HepG2 (cell line): ENCODE measurements around the gene CDKL5. TPM values are rescaled to one million over a fixed set of nuclear protein-coding genes. Genes with fewer than 3 reads are reported as not detected.
A peak's percentile ranks its signal among the peaks of the same experiment; 100 is the strongest.

Source experiments
- ATAC-seq: fragments of 200-7000 bp; cut with Tn5 transposase; 3 replicates; pipeline ENCODE4 v1.9.1; 2020; ENCODE audit warnings: mild to moderate bottlenecking, moderate library complexity
- BruUV-seq: library from RNA; stranded (reverse); fragments of 400-500 nt; replicated peaks from 2 replicates; lab custom pipeline; 2021; lab: Mats Ljungman, UMichigan
- CTCF ChIA-PET: fragments of 300-600 bp; formaldehyde crosslinking; extraction: SDS; loops from one replicate; lab custom pipeline; 2021; ENCODE audit warnings: low total read pairs, inconsistent platforms, low intra/inter-chr PET ratio; lab: Yijun Ruan, JAX
- POLR2A ChIA-PET: fragments of 350-600 bp; sonication (Branson Sonifier 250); formaldehyde crosslinking; loops from one replicate; lab custom pipeline; 2020; ENCODE audit warnings: antibody characterized with exemption, inconsistent platforms; lab: Yijun Ruan, JAX
- DNase-seq: peaks from one replicate; pipeline ENCODE4 v3.0.0-alpha.2; 2015; ENCODE audit warnings: low spot score
- FAIRE-seq: peaks from 3 replicates; lab custom pipeline; 2011; peaks lifted over from hg19 to GRCh38; lab: Jason Lieb, UNC
- H2AFZ ChIP-seq: one replicate; pipeline ENCODE4 v1.6.1; 2011; ENCODE audit warnings: low read length, inconsistent platforms
- H3K27ac ChIP-seq: fragments of 300-600 bp; 3 replicates; pipeline ENCODE4 v1.8.0; 2011; ENCODE audit warnings: mixed run types, mild to moderate bottlenecking, mixed read lengths, low read length, inconsistent platforms; ENCODE audit not compliant: insufficient read depth; ENCODE audit errors: extremely low read length
- H3K27me3 ChIP-seq, 2 experiments: fragments of 200-600 bp in 1 of 2; 2 replicates in 1 of 2; 3 replicates in 1 of 2; pipeline versions ENCODE4 v1.6.0 to v1.8.0; 2011; ENCODE audit warnings: low read length in 2 of 2, mild to moderate bottlenecking in 2 of 2, moderate library complexity in 2 of 2, inconsistent platforms in 1 of 2; ENCODE audit not compliant: insufficient read depth in 2 of 2, control insufficient read depth in 1 of 2
- H3K36me3 ChIP-seq, 2 experiments: fragments of 200-600 bp in 1 of 2; replicated peaks in 1 of 2; 2 replicates in 1 of 2; 3 replicates in 1 of 2; pipeline versions ENCODE4 v1.5.1 to v1.8.0; 2011; ENCODE audit warnings: low read length in 2 of 2, inconsistent platforms in 1 of 2; ENCODE audit not compliant: insufficient read depth in 2 of 2, control insufficient read depth in 1 of 2
- H3K4me1 ChIP-seq: 2 replicates; pipeline ENCODE4 v1.5.1; 2012; ENCODE audit warnings: low read length, inconsistent platforms; ENCODE audit not compliant: insufficient read depth
- H3K4me2 ChIP-seq: 2 replicates; pipeline ENCODE4 v1.6.0; 2011; ENCODE audit warnings: low read depth, low read length, inconsistent platforms
- H3K4me3 ChIP-seq, 3 experiments: fragments of 200-600 bp in 1 of 3; sonication (generic), shearing (Covaris generic) in 1 of 3; replicated peaks in 1 of 3; 2 replicates each; pipeline ENCODE4 v1.5.1; 2011 to 2016; ENCODE audit warnings: low read length in 3 of 3, inconsistent platforms in 2 of 3, low read depth in 2 of 3, mild to moderate bottlenecking in 2 of 3, control low read depth in 1 of 3, mixed read lengths in 1 of 3; ENCODE audit not compliant: insufficient read depth in 1 of 3
- H3K79me2 ChIP-seq: one replicate; pipeline ENCODE4 v1.6.1; 2011; ENCODE audit warnings: low read length, inconsistent platforms; ENCODE audit not compliant: insufficient read depth
- H3K9ac ChIP-seq: 2 replicates; pipeline ENCODE4 v1.6.0; 2011; ENCODE audit warnings: mild to moderate bottlenecking, low read depth, low read length, inconsistent platforms; ENCODE audit not compliant: insufficient read depth
- H3K9me3 ChIP-seq: 2 replicates; pipeline ENCODE4 v1.5.1; 2012; ENCODE audit warnings: mild to moderate bottlenecking, low read length
- H4K20me1 ChIP-seq: 2 replicates; pipeline ENCODE4 v1.6.0; 2011; ENCODE audit warnings: inconsistent platforms, mild to moderate bottlenecking, low read length, moderate library complexity; ENCODE audit not compliant: insufficient read depth
- CCDC6 ChIP-seq: sonication (generic); formaldehyde crosslinking; IDR thresholded peaks from 2 replicates; pipeline ENCODE4 v1.8.1; 2022; ENCODE audit warnings: mild to moderate bottlenecking, missing genetic modification reagents, moderate library complexity
- FOXK2 ChIP-seq: fragments of 450-650 bp; IDR thresholded peaks from 2 replicates; pipeline ENCODE4 v1.6.1; 2016
- MEIS1 ChIP-seq: sonication (generic); formaldehyde crosslinking; IDR thresholded peaks from 2 replicates; pipeline ENCODE4 v1.9.0; 2021; ENCODE audit warnings: mild to moderate bottlenecking, missing genetic modification reagents, moderate library complexity, borderline replicate concordance
- MTA1 ChIP-seq: sonication (generic); formaldehyde crosslinking; IDR thresholded peaks from 2 replicates; pipeline ENCODE4 v1.4.0; 2020; ENCODE audit warnings: missing genetic modification reagents, mild to moderate bottlenecking, borderline replicate concordance
- MZF1 ChIP-seq: sonication (generic); formaldehyde crosslinking; IDR thresholded peaks from 2 replicates; pipeline ENCODE4 v1.8.1; 2023; ENCODE audit warnings: mild to moderate bottlenecking, missing genetic modification reagents, borderline replicate concordance
- NCOA2 ChIP-seq: sonication (generic); formaldehyde crosslinking; IDR thresholded peaks from 2 replicates; pipeline ENCODE4 v1.8.0; 2022; ENCODE audit warnings: inconsistent platforms
- PCBP1 ChIP-seq: fragments of 200-400 bp; formaldehyde crosslinking; IDR thresholded peaks from 2 replicates; pipeline ENCODE4 v1.6.1; 2017; ENCODE audit warnings: mild to moderate bottlenecking, low read depth, low read length, borderline replicate concordance
- RELA ChIP-seq: sonication (generic); formaldehyde crosslinking; IDR thresholded peaks from 2 replicates; pipeline ENCODE4 v1.4.0; 2020; ENCODE audit warnings: missing genetic modification reagents
- SOX6 ChIP-seq, 2 experiments: fragments of 450-650 bp in 1 of 2; sonication (generic) in 1 of 2; formaldehyde crosslinking in 1 of 2; IDR thresholded peaks; 2 replicates each; pipeline versions ENCODE4 v1.4.0 to v1.6.1; 2017 to 2020; ENCODE audit warnings: antibody characterized with exemption in 1 of 2, mild to moderate bottlenecking in 1 of 2, missing genetic modification reagents in 1 of 2
- TCF7 ChIP-seq: sonication (generic); IDR thresholded peaks from 2 replicates; pipeline ENCODE4 v1.6.1; 2016; ENCODE audit warnings: antibody characterized with exemption, low read depth
- ZNF136 ChIP-seq: sonication (generic); formaldehyde crosslinking; IDR thresholded peaks from 2 replicates; pipeline ENCODE4 v1.8.1; 2022; ENCODE audit warnings: low read depth, mild to moderate bottlenecking, moderate library complexity, missing genetic modification reagents
- ZNF260 ChIP-seq: sonication (generic); formaldehyde crosslinking; IDR thresholded peaks from 2 replicates; pipeline ENCODE4 v1.4.0; 2020; ENCODE audit warnings: missing genetic modification reagents, low read depth, mild to moderate bottlenecking, borderline replicate concordance
- ZNF562 ChIP-seq: sonication (generic); formaldehyde crosslinking; IDR thresholded peaks from 2 replicates; pipeline ENCODE4 v1.8.0; 2022; ENCODE audit warnings: missing genetic modification reagents, borderline replicate concordance
- ZNF660 ChIP-seq: sonication (generic); formaldehyde crosslinking; IDR thresholded peaks from 2 replicates; pipeline ENCODE4 v1.5.1; 2020; ENCODE audit warnings: mild to moderate bottlenecking, low read depth, missing genetic modification reagents, borderline replicate concordance
- ZNF839 ChIP-seq: sonication (generic); formaldehyde crosslinking; IDR thresholded peaks from 2 replicates; pipeline ENCODE4 v1.4.0; 2020; ENCODE audit warnings: missing genetic modification reagents, mild to moderate bottlenecking, borderline replicate concordance
- ZSCAN12 ChIP-seq: sonication (generic); formaldehyde crosslinking; IDR thresholded peaks from 2 replicates; pipeline ENCODE4 v1.9.0; 2021; ENCODE audit warnings: mild to moderate bottlenecking, missing genetic modification reagents
- whole genome bisulfite sequencing: methylation state at CpG from one replicate; pipeline ENCODE4 v1.1.6; 2017; ENCODE audit warnings: low lambda C conversion rate; 5-methylcytosine and 5-hydroxymethylcytosine counted together
- in situ Hi-C: cut with HindIII; loops from 2 replicates; pipeline ENCODE4 v1.10.0; 2017; ENCODE audit warnings: low pct_unique_long_range_greater_than_20kb; ENCODE audit not compliant: extremely low pct_ligation_motif_present
- intact Hi-C: fragments of 100-400 bp; cut with micrococcal nuclease; formaldehyde crosslinking; loops from one replicate; pipeline ENCODE4 v1.10.0; 2022; ENCODE audit not compliant: unreplicated experiment
- polyA plus RNA-seq, 8 experiments: library from polyadenylated mRNA; depleted of rRNA in 3 of 8; stranded (reverse) in 7 of 8; unstranded in 1 of 8; fragments of >200 nt; fragmentation: Illumina TruSeq in 4 of 8; extraction: Trizol in 4 of 8; gene quantifications; 2 replicates each; pipeline versions ENCODE4 v1.2.1 to v1.2.3, GENCODE V29; 2011 to 2016; ENCODE audit warnings: low read depth in 4 of 8, missing spikeins in 1 of 8, mixed read lengths in 1 of 8; ENCODE audit not compliant: insufficient read depth in 1 of 8
- total RNA-seq, 5 experiments: library from RNA; depleted of rRNA; stranded (reverse); fragments of >200 nt; fragmentation: Illumina TruSeq; extraction: Trizol; gene quantifications; 2 replicates each; pipeline ENCODE4 v1.2.3, GENCODE V29; 2016; ENCODE audit warnings: low read depth in 1 of 5
- TF ChIP-seq, protein P1 (sequence below): sonication (generic); formaldehyde crosslinking; IDR thresholded peaks from 2 replicates; pipeline ENCODE4 v1.4.0; 2020; ENCODE audit warnings: missing genetic modification reagents
- TF ChIP-seq, protein P2 (sequence below): sonication (generic); formaldehyde crosslinking; IDR thresholded peaks from 2 replicates; pipeline ENCODE4 v1.8.1; 2023; ENCODE audit warnings: mild to moderate bottlenecking, missing genetic modification reagents
- TF ChIP-seq, protein P3 (sequence below): sonication (generic); formaldehyde crosslinking; conservative IDR thresholded peaks from 2 replicates; pipeline ENCODE4 v1.4.0; 2020; ENCODE audit warnings: missing genetic modification reagents

The CDKL5 gene
- total and polyA plus RNA-seq, 2 of the 13 experiments (the other 11 are each of a cell fraction or from before 2014, with no cell fraction given) = 2.8 to 7.0 TPM

DNA sequence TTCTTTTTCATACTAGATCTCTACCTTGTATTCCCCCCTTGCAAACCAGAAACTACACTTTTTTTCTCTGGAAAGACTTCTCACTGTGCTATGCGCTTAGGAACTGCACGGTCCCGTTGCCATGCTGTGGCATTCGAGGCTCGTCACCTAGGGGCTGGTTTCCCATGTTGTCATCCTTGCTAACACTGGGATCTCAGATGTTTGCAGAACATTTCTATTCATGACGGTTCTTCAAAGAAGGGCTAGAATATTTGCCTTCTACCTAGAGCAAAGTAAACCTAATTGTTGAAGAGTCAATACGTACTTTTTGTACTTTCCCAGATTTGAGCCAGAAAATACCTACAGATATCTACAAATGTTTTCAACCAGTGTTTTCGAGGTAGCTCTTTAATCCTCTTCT is 205.5 kb downstream of the CDKL5 start:
- intact Hi-C loops (loop anchor here (5.0 kb wide), 1 partner anchor 41 kb away; the partner anchor contains the start of gene RS1), in situ Hi-C loops (no loop called here)
- Histone ChIP-seq H3K4me1 (peaks cover 35% of the 10 kb centered on the region), H3K9me3 (no peaks in the 10 kb centered on the region), H3K9ac (peak overlapping the region; percentile 43; the same call in 1 of the 2 replicates), H3K79me2 (no peaks in the 10 kb centered on the region), H4K20me1 (no peaks in the 10 kb centered on the region), H3K4me3 (no peak overlapping the region), H2AFZ (no peak overlapping the region), H3K4me2 (0 out of 2 replicates have a peak overlapping the region, but pooled peaks have one; percentile 18), H3K27me3 (no peaks in the 10 kb centered on the region), H3K36me3 (peaks cover 0 to 4% of the 10 kb centered on the region in 2 experiments; a peak in 2 of 5 replicates), H3K27ac (peak overlapping the region; percentile 51)
- WGBS = 15% methylated on average over 8 of the region's 8 CpGs
- CTCF ChIA-PET = no interaction called here
- no TSS peak for BruUV-seq
- DNase-seq (peak; percentile 89), FAIRE-seq (peak; percentile 34), ATAC-seq (peak; percentile 92)
- POLR2A ChIA-PET = interaction anchor here (0.9 to 1.0 kb wide), 2 partner anchors 41 to 45 kb away, joined by 3 to 4 read pairs; partner anchors contain the start of gene RS1
- no peak for TF ChIP-seq RELA (CRISPR knock-in tag)
- no peak for TF ChIP-seq ZNF562
- no peak for TF ChIP-seq CCDC6 (CRISPR knock-in tag)
- TF ChIP-seq ZNF260 (CRISPR knock-in tag) = no peak
- TF ChIP-seq PCBP1 = no peak
- TF ChIP-seq FOXK2 = 0 out of 2 replicates have a peak, but pooled peaks have one; percentile 12
- no peak for TF ChIP-seq MEIS1 (CRISPR knock-in tag)
- TF ChIP-seq, protein P1, sequence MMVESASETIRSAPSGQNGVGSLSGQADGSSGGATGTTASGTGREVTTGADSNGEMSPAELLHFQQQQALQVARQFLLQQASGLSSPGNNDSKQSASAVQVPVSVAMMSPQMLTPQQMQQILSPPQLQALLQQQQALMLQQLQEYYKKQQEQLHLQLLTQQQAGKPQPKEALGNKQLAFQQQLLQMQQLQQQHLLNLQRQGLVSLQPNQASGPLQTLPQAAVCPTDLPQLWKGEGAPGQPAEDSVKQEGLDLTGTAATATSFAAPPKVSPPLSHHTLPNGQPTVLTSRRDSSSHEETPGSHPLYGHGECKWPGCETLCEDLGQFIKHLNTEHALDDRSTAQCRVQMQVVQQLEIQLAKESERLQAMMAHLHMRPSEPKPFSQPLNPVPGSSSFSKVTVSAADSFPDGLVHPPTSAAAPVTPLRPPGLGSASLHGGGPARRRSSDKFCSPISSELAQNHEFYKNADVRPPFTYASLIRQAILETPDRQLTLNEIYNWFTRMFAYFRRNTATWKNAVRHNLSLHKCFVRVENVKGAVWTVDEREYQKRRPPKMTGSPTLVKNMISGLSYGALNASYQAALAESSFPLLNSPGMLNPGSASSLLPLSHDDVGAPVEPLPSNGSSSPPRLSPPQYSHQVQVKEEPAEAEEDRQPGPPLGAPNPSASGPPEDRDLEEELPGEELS (CRISPR knock-in tag) = peak; percentile 22; the same call in 1 of the 2 replicates
- no peak for TF ChIP-seq MZF1 (CRISPR knock-in tag)
- no peak for TF ChIP-seq ZNF839 (CRISPR knock-in tag)
- no peak for TF ChIP-seq ZNF136 (CRISPR knock-in tag)
- no peak for TF ChIP-seq ZSCAN12
- TF ChIP-seq NCOA2 = peak; percentile 54
- TF ChIP-seq, protein P2, sequence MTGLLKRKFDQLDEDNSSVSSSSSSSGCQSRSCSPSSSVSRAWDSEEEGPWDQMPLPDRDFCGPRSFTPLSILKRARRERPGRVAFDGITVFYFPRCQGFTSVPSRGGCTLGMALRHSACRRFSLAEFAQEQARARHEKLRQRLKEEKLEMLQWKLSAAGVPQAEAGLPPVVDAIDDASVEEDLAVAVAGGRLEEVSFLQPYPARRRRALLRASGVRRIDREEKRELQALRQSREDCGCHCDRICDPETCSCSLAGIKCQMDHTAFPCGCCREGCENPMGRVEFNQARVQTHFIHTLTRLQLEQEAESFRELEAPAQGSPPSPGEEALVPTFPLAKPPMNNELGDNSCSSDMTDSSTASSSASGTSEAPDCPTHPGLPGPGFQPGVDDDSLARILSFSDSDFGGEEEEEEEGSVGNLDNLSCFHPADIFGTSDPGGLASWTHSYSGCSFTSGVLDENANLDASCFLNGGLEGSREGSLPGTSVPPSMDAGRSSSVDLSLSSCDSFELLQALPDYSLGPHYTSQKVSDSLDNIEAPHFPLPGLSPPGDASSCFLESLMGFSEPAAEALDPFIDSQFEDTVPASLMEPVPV (CRISPR knock-in tag) = no peak
- TF ChIP-seq ZNF660 (CRISPR knock-in tag) = no peak
- no peak for TF ChIP-seq SOX6 (IDR thresholded peaks at IDR 0.05)
- peak; percentile 45; the same call in 1 of the 2 replicates for TF ChIP-seq SOX6 (CRISPR knock-in tag; IDR thresholded peaks at IDR 0.05)
- peak; percentile 77 for TF ChIP-seq TCF7
- no peak for TF ChIP-seq MTA1 (CRISPR knock-in tag)
- TF ChIP-seq, protein P3, sequence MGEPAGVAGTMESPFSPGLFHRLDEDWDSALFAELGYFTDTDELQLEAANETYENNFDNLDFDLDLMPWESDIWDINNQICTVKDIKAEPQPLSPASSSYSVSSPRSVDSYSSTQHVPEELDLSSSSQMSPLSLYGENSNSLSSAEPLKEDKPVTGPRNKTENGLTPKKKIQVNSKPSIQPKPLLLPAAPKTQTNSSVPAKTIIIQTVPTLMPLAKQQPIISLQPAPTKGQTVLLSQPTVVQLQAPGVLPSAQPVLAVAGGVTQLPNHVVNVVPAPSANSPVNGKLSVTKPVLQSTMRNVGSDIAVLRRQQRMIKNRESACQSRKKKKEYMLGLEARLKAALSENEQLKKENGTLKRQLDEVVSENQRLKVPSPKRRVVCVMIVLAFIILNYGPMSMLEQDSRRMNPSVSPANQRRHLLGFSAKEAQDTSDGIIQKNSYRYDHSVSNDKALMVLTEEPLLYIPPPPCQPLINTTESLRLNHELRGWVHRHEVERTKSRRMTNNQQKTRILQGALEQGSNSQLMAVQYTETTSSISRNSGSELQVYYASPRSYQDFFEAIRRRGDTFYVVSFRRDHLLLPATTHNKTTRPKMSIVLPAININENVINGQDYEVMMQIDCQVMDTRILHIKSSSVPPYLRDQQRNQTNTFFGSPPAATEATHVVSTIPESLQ (CRISPR knock-in tag) = no peak
